Adipose tissue (tissue), 3 donors: ENCODE measurements around the gene SORCS1. TPM values are rescaled to one million over a fixed set of nuclear protein-coding genes. Genes with fewer than 3 reads are reported as not detected.

Experiments used
- H3K27ac ChIP-seq: one replicate; pipeline ENCODE4 v1.5.1; 2013; ENCODE audit warnings: low read depth, low read length
- WGBS, 3 donors: extraction: QIAGEN DNeasy Blood & Tissue Kit; methylation state at CpG; one replicate each; pipeline ENCODE4 v1.1.7; 2013; 5-methylcytosine and 5-hydroxymethylcytosine counted together
- polyA plus RNA-seq, 3 donors: library from polyadenylated mRNA; stranded (reverse); fragments of 200-250 nt; gene quantifications; one replicate each; pipeline ENCODE4 v1.2.3, GENCODE V29; 2013
- donor health status: healthy with polysubstance abuse.
- donor health status: Bipolar disorder and iron deficiency.
- donor health status: healthy.

Gene SORCS1
- polyA plus RNA-seq, 3 donors = 0.16 to 0.87 (median 0.22) TPM

DNA sequence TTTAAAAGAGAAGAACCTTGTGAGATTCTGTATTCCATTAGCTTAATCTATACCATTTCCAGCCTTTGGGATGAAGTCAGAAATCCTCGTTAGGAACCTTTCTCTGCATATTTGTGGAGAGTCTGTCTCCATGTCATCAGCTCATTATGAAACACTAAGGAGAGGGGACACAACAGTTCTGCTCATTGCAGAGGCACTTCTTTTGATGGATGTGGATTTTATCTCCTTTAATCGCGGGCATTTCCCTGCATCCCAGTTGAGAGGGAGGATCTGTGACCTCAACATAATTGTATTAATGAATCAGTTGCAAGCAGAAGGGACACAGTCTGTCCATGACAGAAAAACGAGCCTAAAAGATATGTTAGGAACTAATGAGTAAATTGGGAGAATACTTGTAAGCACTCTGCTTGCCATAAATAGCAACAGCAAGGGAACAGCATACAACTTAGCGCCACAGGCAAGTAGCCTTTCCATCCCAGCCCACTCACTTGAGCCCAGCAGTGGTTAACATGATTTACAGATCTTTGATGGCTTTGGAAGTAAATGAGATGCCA lies 37.9 kb downstream of the SORCS1 start:
- H3K27ac ChIP-seq = no peak overlapping the region
- 57 to 72% (median 70%) methylated on average over 5 of the region's 5 CpGs for WGBS, 3 donors

DNA sequence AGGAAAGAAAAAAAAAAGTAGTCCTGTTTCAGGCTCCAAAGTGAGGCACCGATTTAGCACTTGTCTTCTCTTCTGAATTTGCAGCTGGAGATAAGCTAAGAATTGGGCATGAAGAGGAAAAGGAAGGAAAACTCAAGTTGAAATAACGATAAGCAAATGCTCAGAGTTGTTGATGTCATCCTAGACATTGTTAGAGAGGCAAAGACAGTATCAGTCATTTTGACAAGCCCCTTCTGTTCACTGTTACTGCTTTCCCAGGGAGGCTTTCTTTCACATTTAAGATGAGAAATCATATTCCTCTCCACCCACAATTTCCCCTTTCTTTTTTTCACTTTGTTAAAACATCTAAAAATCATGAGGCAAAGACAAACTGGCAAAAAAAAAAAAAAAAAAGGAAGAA lies 41.8 kb downstream of the SORCS1 start:
- 9 to 37% (median 17%) methylated on average over 2 of the region's 2 CpGs for WGBS, 3 donors
- H3K27ac ChIP-seq = no peak overlapping the region

DNA sequence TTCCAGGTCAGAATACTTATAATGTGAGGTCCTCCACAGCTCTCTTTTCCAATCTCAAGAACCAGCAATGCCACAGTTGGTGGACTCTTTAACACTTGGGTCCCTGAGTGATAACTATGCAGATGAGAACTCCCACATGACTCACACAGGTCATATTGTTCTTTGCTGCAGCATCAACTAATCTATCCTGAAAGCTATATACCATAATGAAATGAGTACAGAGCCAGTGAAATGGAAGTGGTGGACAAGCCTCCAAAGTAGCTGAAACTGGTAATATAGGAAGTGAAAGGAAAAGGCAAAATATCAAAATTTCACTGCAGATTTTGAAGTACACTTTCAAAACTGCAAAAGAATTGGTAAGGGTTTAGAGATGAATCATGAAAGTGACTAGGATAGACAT lies 45.6 kb downstream of the SORCS1 start:
- no peak overlapping the region for H3K27ac ChIP-seq

DNA sequence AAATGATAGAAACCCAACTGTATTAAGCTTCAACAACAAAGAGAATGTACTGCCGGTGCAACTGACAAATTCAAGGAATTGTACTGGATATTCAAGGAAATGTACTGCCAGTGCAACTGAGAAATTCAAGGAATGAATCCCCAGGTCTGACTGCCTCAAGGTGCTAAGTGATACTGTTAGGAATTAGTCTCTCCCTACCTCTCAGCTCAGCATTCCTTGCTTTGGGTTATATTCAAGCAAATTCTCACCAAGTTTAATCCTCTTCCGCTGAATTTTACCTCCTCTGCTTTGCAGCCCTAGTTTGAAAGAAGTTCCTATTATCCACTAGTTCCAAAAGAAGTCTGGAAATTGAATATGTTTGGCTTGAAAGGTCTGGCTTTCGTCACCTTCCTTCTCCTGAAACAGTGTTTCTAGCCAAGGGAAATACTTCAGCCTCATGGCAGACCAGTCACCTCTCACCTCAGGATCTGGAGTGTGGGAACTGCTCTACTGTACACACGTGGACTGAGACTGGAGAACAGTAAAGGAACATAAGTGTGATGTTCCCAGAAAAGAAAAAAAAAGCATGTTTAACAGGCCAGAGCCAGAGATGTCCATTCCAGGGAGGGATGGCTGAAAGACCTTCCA lies 60.4 kb downstream of the SORCS1 start:
- no peak overlapping the region for H3K27ac ChIP-seq
- 55 to 67% (median 60%) methylated on average over 4 of the region's 4 CpGs for WGBS, 3 donors

DNA sequence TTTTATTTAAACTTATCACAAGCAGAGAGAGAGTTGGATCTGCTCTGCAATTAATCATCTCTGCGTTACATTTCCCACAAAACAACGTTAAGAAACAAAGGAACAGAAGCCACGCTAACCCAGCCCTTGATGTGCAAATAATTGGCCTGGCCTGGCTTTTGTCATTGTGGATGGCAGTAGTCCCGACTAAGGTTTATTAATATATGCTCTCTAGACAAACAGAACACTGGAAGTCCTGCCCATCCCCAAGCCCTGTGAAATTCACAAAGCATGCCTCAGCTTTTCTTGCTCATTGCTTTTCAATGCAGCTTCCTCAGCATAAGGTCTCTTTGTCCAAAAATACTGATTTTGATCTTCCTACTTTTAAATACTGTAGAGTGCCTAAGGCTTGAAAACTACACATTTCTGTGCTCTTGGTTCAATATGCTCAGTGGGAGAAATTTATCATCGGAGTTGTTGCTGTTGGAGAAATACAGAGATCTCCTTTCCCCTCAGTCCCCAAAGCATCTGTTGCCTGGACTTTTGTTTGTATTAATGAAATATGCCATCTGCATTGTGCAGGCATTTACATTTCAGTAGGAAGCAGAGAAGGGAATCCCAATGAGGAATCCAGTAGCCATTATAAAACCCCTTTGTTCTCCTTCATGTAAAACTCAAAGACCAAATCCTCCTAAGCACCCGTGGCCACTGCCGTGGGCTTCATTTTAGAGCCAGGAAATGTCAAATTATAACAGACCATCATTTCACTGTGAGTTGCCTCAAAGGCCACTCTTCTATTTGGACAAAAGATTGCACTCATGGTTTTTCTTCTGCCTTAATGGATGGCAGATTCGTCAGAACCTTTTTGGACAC lies 61.1 kb downstream of the SORCS1 start:
- 32 to 50% (median 41%) methylated on average over 8 of the region's 8 CpGs for WGBS, 3 donors
- H3K27ac ChIP-seq = no peak overlapping the region

DNA sequence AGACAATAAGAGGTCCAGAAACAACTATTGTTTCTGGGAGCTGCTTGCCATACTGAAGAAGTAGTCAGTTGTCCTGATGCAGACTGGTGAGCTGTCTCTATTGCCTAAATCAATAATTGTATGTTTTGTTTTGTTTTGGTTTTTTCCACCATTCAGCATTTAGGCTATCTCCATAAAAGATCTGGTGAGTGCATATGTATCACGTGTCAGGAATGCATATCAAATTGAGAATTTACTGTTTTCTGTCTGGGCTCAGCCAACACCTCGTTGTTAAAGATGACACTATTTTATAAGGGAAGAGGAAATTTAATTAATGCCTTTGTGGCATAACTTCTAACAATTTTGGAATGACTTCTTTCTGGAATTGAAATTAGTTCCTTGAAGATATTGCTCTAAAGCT lies 66.2 kb downstream of the SORCS1 start:
- no peak overlapping the region for H3K27ac ChIP-seq
- WGBS, 3 donors = 57 to 60% (median 60%) methylated on average over 2 of the region's 2 CpGs

DNA sequence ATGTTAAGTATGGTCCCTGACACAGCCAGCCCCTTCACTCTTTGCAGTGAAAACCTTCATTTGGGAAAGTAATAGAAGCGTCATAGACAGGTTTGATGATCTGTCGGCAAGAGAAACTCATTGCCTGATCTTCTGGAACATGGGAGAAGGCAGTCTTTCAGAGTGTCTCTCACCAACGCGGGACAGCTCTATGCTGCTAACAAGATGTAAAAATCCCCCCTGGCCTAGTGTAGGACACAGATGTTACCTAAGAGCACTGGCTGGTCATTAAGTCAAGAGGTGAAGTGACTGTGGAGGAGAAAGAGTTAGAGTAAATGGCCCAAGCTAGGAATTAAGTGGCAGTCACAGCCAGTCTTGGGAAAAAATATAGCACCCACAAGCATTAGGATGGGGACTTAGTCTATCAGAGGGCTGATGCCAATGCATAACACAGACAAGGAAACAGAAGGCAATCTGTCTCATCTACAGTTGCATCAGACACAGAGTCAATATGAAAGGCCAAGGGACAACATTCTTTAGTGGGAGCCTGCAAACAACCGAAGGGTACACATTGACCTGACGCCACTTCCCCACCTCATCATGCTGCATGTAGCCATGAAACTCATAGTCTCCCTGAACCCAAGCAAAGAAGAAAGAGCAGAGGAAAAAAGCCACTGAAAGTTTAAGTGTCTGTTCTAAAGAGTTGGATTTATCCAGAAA lies 69.5 kb downstream of the SORCS1 start:
- 65 to 93% (median 89%) methylated on average over 6 of the region's 6 CpGs for WGBS, 3 donors
- H3K27ac ChIP-seq = no peak overlapping the region

DNA sequence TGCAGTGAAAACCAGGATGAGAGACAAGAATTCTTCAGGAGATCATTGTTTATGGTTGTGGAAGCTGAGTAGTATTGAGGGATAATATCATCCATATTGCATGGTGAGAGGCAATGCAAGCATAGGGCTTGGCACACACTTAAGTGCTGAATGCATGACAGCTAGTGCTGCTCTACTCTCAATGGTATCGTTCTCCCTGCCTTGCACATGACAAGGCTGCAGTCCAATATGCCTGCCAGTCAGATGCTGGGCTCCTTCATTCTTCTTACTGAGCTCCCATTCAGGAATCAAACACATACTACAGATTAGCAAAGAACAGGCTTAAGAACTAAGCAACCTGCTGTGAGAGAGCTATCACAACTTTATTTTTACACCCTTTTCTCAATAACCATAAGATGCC lies 72.2 kb downstream of the SORCS1 start:
- WGBS, 3 donors = 67 to 77% (median 72%) methylated on average over 1 of the region's 1 CpG

DNA sequence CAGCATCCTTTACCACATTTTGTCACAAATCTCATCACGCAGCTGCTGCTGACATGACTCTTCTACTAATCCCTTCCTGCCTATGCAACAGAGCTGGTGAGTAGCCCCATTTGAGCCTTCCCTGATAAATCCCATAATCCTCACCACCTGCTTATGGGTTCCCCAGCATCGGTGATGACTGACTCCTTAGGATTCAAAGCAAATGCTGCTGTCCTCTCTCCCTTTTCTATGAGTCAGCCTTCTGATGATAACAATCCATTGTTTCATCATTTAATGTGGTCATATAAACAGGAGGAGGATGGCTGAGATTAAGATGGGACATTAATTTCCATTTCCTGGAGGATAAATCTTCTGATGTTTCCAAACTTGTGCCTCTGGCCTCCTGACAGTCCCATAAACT lies 73.4 kb downstream of the SORCS1 start:
- 55 to 77% (median 65%) methylated on average over 2 of the region's 2 CpGs for WGBS, 3 donors

More for the DNA sequence above, 72.2 kb downstream of the SORCS1 start:
- H3K27ac ChIP-seq = no peak overlapping the region

DNA sequence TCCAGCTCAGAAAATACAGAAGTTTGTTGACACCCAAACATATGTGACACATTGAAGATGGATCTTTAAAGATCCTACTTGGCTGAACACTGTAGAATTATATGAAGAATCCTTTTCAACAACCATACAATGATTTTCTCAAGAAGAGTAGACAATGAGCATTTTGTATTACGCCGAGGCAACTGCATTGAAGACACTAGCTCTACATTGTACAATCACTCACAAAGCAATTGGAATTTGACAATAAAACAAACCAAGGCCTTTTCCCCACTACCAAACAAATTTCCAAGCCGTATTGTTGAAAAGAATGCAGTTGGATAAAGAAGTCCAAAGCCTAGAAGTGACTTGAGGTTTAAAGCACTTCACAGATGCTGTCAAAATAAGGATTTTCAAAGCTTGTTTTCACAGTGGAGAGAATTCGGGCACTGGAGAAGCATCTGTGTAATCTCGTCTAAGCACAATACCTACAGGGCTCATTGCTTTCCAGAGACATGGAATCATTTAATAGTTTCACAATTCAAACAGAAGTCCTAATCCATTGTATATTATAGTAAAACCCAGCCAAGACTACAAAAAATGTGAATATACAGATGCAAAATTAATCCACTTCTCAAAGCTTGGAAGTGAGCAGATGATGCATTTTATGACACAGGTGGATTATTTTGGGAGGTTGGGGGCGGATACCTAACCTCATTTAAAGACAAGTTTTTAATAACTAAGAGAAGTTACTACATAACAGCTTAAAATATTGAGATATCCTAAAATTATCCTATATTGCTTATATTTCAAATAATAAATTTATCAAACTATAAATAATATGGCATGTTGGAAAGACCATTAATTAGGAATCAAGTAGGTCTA lies 78.6 kb downstream of the SORCS1 start:
- 74 to 82% (median 80%) methylated on average over 6 of the region's 6 CpGs for WGBS, 3 donors
- no peak overlapping the region for H3K27ac ChIP-seq

More for the DNA sequence above, 73.4 kb downstream of the SORCS1 start:
- H3K27ac ChIP-seq = no peak overlapping the region

DNA sequence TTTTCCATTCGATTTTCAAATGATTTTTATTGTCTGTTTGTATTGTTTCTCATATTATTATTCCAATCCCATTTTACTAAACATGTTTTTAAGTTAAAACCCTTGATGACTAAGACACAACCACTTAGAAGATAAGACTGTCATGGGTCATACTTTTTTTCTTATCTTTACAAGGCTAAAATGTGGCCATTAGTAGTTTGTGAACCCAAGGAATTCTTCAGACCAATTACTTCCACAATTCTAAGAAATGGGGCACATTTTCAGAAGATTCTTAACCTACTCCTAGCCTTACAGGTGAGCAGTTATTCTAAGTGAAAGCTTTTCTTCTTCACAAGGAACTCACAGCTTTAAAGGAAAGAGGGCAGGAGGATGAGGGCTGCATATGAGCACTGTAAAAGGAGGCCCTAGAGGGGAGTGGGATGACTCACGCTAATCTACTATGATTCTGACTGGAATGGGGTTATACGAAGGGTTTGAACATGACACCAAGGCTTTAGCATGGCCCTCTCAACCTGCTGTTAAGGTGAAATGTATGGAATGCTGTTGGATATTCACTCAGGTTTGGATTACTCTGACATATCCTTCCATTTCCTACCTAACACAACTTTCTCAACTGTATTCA lies 81.0 kb downstream of the SORCS1 start:
- WGBS, 3 donors = 58 to 75% (median 61%) methylated on average over 3 of the region's 3 CpGs
- no peak overlapping the region for H3K27ac ChIP-seq

DNA sequence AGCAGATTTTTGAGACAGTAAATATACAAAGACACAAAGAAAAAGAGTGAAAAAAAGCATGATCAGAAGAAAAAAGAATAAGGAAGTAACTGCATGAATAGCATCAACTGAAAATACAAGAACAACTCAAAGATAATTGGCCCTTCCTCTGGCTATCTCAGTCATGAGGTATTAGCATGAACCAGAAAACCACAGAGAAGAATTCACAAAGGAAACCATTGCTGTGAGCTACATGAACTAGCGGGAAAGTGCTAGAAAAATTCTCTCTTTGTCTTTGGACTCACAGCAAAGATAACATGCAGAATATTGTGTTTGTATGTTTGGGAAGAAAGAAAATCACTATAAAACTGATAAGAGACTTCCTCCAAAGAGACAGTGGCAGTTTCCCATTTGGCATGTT lies 82.9 kb downstream of the SORCS1 start:
- no peak overlapping the region for H3K27ac ChIP-seq
- 77 to 82% (median 78%) methylated on average over 1 of the region's 1 CpG for WGBS, 3 donors

DNA sequence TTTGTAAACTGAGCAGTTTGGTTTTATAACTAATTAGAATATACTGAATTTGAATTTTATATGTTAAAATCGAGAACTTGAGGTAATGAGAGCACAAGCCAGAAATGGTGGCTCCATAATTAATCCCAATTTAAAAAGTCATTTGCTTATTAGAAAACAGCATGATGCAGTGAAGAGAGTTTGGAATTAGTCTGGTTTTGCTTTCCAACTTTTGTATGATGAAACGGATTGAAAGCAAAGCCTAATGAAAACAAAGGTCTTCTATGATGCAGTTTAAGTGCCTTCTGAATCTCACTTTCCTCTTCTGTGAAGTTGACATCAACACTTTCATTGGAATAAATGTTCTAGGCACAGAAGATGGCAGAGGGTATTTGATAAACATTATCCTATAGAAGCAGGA lies 89.4 kb downstream of the SORCS1 start:
- WGBS, 3 donors = 51 to 67% (median 64%) methylated on average over 2 of the region's 2 CpGs
- H3K27ac ChIP-seq = no peak overlapping the region

DNA sequence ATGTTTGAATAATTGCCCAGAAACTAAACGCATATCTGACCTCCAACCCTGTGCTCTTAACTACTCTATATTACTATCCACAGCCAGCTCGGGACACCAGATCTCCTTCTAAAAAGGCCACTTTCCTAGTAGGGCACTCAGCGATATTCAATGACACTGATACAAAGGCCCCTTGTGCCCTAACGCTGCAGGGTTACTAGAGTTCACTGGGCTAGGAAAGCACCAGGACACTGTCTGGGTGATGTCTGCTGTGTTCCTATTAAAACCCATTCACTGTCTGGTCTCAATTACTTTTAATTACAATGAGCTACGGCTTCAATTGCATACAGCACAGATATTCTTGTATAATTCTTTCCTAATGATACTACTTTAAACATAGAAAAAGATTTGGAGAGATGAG lies 91.7 kb downstream of the SORCS1 start:
- H3K27ac ChIP-seq = no peak overlapping the region
- 21 to 68% (median 67%) methylated on average over 5 of the region's 5 CpGs for WGBS, 3 donors

DNA sequence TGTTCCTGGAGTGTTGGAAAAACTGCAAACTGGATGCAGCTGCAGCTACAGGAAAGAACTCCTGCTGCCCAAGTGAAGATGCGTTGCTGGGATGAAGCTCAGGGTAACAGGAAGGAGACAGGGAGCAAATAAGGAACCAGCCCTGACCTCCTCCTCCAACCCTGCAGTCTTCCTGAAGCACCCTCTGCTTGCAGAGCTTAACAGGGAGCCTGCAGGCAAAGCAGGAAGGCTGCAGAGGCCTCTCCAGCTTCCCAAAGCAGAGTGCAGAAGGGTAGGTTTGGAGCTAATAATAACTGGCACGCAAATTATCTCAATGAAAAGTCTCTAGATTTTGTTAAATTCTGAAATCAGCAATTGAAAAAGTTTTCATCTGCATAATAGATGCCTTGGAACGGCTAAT lies 92.5 kb downstream of the SORCS1 start:
- no peak overlapping the region for H3K27ac ChIP-seq
- 73 to 78% (median 75%) methylated on average over 3 of the region's 3 CpGs for WGBS, 3 donors

DNA sequence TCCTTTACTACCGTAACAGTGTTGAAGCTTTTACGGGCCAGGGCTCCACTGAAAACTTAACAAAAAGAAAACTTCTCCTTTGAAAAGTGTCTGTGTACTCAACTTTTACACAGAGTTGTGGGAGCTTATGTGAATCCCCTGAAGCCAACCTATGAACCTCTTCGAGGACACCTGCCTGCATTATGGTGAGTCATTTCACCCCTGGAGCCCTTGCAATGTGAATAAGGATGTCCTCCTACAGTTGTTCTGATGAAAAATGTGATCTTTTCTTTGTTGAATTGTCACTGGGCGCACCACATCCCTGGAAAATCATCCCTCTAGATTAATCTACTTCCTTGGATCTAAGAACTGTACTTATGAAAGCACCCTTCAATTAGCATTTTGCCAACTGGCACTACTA lies 93.2 kb downstream of the SORCS1 start:
- WGBS, 3 donors = 76 to 85% (median 78%) methylated on average over 4 of the region's 4 CpGs
- no peak overlapping the region for H3K27ac ChIP-seq

DNA sequence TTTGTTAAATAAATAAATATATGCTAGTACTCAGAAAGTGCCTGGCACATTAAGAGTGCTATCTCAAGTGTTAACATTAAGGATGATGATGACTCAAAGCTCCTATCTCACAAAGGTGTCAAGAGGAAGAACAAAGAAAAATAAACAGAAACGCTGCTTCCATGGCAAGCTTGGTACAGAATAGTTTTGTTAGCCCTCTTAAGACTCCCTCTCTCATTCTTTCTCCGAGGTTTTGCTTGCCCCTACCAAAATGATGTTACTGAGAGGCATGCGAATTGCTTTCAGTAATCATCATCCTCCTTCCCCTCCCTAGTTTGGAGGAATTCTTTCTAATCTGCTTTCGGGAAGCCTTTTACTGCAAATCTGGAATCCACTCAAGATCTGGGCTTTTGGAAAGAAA lies 96.7 kb downstream of the SORCS1 start:
- 24 to 46% (median 31%) methylated on average over 4 of the region's 4 CpGs for WGBS, 3 donors
- no peak overlapping the region for H3K27ac ChIP-seq

DNA sequence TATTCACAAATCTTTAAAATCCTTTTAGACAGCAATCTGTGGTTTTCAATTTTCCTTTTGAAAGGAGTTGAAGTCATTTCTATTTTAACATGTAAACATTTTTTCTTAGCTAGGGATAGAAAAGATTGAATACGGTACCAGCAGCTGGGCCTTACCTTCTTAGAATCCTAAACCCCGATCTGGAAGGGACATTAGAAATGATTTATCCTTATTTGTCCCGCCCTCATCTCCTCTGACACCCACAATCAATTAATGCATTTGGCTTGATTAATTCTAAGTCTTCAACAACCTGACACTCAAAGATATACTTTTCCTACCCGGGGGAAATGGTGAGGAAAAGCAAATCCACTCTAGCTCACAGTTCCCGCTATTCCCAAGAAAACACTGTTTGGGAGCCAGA lies 100.4 kb downstream of the SORCS1 start:
- 74 to 85% (median 83%) methylated on average over 5 of the region's 5 CpGs for WGBS, 3 donors
- no peak overlapping the region for H3K27ac ChIP-seq
